Activated gamma-delta T cell treated with Interleukin-2 at 50 U/mL for 16 hours (primary cell): Measurements from ENCODE around the gene NRSN2.
"Not testable (repeated sequence)": the region's sequence is repeated elsewhere in the genome, so short reads cannot be mapped to it uniquely, and the experiment has no call there.

ENCODE experiments used
- DNase-seq: peaks from one replicate; pipeline ENCODE4 v3.0.0-alpha.2; 2020

NRSN2 gene

GRCh38 chr20:356745-357144, 9.8 kb downstream of the NRSN2 start:
- DNase-seq = no peak

DNA sequence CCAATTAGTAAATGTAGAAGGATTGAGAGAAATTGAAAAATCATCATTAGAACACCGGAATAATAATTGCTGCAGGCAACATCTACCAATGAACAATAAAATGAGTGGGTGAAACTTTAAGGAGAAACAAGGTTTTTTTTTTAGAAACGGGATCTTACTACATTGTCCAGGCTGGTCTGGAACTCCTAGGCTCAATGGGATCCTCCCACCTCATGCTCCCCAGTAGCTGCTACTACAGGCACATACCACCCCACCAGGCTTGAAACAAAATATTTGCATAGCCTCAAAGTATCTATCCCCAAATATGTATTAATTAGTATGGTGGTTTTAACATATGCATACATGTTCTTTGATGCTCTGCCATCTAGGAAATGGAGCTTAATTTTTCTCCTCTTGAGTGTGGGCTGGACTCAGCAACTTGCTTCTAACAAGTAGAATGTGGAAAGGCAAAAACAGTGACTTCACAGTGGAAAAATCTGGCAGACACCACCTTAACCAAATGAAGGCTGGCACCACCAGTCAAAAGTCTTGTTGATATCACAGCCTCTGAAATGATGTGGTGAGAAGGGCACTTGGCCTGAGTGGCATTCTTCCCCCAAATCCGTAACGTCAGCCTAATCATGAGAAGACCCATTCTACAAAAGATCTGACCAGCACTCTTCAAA, 12.1 kb downstream of the NRSN2 start:
- DNase-seq = no peak

DNA sequence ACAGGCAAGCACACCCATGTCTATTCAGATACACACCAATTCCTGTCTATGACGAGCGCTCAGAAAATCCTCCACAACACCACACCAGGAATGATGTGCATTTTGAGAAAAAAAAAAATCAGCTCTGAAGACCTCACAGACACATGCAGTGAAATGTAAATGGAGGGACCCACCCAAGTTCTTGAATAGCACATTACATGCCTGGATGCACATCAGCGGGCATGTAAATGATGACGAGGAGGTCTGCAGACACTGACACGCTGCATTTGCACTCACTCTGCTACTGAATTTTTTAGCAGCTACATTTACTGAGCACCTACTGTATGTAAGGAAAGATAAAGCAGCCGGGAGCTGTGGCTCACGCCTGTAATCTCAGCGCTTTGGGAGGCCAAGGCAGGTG, 14.7 kb downstream of the NRSN2 start:
- no peak for DNase-seq

DNA sequence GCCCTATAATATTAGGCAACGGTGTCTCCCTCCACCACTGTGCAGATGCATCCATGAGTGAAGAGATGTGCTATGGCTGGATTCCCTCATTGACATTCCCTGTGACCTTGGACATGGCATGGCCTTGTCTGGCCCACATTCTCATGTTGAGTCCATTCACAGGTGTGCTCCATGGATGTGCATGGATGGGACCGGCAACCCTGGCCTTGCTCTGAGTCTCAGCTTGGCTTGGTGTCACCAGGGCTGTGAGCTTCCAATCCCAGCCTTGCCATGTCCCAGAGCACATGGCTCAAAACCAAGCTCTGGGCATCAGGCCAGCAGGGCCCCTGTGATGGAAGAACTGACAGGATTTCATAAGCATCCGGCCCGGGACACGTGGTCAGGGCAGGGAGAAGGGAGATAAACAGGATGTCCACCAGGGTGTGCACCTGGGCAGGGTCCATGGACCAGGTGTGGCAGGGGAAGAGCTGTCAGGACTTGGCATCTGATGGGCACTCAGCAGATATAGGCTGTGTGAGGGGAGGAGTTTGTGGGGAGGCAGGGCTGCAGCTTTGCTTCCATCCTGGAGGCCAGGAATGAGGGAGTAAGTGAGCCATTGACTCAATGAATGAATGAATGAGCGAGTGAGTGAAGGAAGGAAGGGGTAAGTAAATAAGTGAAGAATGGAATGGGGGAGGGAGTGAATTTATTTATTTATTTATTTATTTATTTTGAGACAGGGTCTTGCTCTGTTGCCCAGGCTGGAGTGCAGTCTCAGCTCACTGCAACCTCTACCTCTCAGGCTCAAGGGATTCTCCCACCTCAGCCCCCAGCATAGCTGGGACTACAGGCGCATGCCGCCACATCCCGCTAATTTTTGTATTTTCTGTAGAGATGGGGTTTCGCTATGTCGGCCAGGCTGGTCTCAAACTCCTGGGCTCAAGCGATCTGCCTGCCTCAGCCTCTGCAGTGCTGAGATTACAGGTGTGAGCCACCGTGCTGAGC, 15.7 kb downstream of the NRSN2 start:
- DNase-seq = no peak

- DNase-seq = no peak
Observed at GRCh38 chr20:363319-364078, 16.6 kb downstream of the NRSN2 start.

GRCh38 chr20:364905-365794, 18.2 kb downstream of the NRSN2 start:
- DNase-seq = no peak

GRCh38 chr20:366041-366718, 19.3 kb downstream of the NRSN2 start:
- no peak for DNase-seq

DNA sequence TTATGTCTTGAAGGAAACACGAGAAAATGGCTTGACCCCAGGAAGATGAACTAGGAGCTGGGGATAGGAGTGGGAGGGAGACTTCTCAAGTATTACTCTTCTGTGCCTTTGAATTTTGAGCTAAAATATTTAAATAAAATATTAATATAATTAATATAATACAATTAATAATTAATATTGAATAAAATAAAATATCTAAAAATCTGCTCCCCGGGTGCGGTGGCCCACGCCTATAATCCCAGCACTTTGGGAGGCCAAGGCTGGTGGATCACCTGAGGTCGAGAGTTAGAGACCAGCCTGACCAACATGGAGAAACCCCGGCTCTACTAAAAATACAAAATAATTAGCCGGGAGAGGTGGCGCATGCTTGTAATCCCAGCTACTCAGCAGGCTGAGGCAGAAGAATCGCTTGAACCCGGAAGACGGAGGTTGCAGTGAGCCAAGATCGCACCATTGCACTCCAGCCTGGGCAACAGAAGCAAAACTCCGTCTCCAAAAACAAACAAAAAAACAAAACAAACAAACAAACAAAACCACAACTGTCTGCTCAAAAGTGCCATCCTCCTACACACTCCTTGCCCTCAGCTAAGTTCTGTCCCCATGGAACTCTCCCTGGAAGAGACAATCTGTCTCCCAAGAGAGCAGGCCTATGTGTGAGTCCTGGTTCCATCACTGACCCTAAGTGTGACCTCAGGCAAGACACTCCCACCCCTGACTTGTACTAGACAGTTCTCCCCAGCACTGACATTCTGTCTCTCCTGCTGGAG, 20.0 kb downstream of the NRSN2 start:
- no peak for DNase-seq

DNA sequence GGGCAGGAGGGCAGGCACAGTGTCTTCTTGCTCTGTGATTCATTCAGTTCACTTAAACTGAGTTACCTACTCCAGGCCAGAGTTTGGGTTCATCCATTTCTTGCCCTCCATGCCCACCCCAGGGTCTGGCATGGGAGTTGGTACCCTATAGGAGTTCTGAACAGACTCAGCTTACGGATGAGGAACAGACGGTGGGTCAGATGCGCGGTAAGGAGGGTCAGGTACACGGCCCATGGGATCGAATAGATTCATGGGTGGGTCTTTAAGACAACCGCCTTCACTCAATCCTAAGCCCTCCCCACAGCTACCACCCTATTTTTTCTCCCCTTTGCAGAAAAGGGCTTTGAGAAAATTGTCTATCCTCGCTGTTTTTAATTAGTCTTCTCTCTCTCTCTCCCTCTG, 20.6 kb downstream of the NRSN2 start:
- DNase-seq = no peak

DNA sequence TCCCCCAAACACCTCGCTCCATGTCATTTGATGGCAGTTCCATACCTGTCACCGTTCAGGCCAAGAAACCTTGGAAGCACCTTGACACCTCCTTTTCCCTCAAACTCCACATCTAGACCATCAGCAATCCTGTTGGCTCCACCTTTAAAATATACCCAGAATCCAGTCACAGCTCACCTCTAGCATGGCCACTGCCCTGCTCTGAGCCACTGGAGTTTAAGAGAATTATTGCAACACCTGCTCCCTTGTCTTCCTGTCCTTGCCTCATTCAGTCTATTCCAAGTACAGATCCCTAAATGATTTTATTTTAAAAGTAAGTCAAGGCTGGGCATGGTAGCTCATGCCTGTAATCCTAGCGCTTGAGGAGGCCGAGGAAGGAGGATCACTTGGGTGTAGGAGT, 22.0 kb downstream of the NRSN2 start:
- no peak for DNase-seq

- DNase-seq = no peak
Observed at GRCh38 chr20:370151-370600, 23.3 kb downstream of the NRSN2 start.

DNA sequence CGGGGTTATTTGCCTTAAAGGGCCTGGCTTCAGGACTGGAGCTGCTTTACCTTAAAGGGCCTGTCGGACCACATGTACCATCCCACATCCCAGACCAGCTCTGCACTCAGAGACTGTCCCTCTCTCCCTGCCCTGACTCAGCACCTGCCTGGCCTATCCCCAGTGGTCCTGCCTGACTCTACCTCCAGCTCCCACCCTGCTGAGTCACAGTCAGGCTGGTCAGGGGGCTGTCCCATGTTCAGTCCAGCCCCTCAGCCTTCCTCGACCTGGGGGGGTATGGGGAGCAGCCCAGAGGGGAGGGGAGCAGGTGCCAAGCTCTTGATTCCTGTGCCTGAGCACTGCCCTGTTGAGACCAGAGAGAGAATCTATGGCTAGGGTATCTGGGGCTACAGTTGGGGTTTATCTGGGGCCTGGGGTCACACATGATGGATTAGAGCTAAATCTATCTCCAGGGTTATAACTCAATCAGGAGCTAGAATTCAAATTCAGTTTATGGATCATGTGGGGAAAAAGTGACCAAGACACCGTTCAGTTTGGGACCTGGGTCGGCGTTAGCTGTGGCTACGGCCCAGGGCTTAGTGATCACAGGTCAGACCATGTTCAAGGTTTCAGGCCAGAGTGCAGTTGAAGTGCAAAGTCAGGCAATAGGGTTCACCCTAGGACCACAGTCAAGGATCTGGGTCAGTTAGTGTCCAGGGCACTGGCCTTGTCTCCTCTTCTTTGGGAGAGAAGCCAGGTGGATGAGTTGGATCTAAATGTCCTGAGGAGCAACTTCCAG, 24.3 kb downstream of the NRSN2 start:
- DNase-seq = no peak

- DNase-seq = no peak
Observed at GRCh38 chr20:371755-372542, 25.0 kb downstream of the NRSN2 start.

DNA sequence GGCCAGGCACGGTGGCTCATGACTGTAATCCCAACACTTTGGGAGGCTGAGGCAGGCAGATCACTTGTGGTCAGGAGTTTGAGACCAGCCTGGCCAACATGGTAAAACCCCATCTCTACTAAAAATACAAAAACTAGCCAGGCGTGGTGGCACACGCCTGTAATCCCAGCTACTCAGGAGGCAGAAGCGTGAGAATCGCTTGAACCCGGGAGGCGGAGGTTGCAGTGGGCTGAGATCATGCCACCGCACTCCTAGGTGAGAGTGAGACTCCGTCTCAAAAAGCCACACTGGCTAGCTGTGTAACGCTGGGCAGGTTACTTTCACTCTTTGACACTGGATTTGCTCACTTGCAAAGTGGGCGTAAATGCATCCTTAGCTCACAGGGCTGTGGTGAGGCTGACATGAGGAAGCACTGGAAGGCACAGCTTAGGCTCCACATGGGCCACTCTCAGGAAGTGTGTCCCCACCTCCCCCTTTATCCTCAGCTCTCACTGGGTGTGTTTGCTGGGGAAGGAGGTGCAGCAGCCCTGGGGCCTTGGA, 25.7 kb downstream of the NRSN2 start:
- DNase-seq = not testable (repeated sequence)

GRCh38 chr20:373171-373890, 26.4 kb downstream of the NRSN2 start:
- DNase-seq = no peak

- DNase-seq = no peak
Observed at GRCh38 chr20:375265-375889, 28.5 kb downstream of the NRSN2 start.

DNA sequence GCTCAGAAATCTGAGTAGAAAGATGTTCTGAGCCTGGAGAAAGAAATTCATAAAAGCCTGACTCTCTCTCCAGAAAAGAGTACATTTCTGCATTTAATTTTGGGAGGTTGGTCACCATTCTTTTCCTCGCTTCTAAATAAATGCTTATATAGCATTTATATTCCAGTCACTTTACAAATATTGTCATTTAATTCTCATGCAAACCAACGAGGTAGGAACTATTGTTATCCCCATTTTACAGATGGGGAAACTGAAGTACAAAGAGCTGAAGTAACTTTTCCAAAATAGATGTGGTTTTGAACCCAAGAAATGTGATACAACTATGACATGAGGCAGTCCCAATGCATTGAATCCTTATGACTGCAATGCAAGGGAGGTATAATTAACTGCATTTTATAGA, 29.2 kb downstream of the NRSN2 start:
- DNase-seq = no peak

GRCh38 chr20:376750-377149, 29.8 kb downstream of the NRSN2 start:
- DNase-seq = no peak
